ENCODE measurements around the gene BLOC1S6. TPM values are rescaled to one million over a fixed set of nuclear protein-coding genes. Genes with fewer than 3 reads are reported as not detected.

BLOC1S6 gene
- total and polyA plus RNA-seq, 2 of the 13 experiments (the other 11 are each of a cell fraction or from before 2014, with no cell fraction given): 11.8 to 44.3 TPM

DNA sequence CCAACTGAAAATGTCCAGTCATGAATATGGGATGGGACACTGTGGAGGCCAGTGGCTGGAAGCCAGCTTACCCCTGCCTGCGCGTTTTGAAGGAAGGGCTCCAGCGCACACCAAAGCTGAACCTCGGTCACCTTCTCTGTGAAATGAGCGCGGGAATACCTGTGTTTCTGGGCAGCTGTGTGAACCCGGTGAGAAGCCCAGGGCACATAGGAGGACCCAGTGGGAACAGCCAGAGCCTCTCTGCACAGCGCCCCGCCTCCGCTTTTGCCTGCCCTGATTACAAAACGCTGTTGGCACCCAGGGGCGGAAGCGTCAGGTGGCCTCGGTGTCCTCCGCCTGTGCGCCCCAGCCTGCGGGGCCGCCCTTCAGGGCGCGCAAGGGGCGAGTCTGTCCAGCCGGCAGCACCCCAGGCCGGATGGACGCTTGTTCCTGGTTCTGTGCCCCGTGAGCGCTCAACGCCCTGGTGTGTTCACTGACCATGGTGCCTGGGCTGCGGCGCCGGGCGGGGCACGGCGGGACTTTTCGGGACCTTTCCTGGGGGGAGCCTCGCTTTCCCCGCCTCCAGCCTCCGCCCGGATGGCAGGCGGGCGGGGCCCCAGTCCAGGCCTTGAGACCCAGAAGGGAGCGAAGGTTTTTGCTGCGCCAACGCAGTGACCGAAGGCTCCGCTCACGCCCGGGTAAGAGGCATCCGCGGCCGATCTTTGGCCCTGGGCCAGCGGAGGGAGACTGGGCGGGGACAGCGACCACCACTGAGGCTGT, 47.4 kb downstream of the BLOC1S6 start, which contains the start of gene SQOR (continued):
- no peak for TF ChIP-seq PLRG1 (conservative IDR thresholded peaks at IDR 0.05)
- no peak for TF ChIP-seq FOSL1 (CRISPR knock-in tag; IDR thresholded peaks at IDR 0.05; ENCODE audit: borderline replicate concordance)
- no peak for TF ChIP-seq ZMYM2 (CRISPR knock-in tag; IDR thresholded peaks at IDR 0.05)
- TF ChIP-seq, protein P1, sequence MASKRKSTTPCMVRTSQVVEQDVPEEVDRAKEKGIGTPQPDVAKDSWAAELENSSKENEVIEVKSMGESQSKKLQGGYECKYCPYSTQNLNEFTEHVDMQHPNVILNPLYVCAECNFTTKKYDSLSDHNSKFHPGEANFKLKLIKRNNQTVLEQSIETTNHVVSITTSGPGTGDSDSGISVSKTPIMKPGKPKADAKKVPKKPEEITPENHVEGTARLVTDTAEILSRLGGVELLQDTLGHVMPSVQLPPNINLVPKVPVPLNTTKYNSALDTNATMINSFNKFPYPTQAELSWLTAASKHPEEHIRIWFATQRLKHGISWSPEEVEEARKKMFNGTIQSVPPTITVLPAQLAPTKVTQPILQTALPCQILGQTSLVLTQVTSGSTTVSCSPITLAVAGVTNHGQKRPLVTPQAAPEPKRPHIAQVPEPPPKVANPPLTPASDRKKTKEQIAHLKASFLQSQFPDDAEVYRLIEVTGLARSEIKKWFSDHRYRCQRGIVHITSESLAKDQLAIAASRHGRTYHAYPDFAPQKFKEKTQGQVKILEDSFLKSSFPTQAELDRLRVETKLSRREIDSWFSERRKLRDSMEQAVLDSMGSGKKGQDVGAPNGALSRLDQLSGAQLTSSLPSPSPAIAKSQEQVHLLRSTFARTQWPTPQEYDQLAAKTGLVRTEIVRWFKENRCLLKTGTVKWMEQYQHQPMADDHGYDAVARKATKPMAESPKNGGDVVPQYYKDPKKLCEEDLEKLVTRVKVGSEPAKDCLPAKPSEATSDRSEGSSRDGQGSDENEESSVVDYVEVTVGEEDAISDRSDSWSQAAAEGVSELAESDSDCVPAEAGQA (IDR thresholded peaks at IDR 0.05; ENCODE audit: low read depth): no peak; the same call in 1 of the 2 replicates
- TF ChIP-seq, protein P1 (CRISPR knock-in tag; IDR thresholded peaks at IDR 0.05; ENCODE audit: borderline replicate concordance): no peak
- TF ChIP-seq ZNF547 (CRISPR knock-in tag; IDR thresholded peaks at IDR 0.05): 0 out of 2 replicates have a peak, but pooled peaks have one; percentile 38
- TF ChIP-seq EHMT2 (IDR thresholded peaks at IDR 0.05; ENCODE audit: borderline replicate concordance, low read depth, low read length): no peak
- TF ChIP-seq, protein P2, sequence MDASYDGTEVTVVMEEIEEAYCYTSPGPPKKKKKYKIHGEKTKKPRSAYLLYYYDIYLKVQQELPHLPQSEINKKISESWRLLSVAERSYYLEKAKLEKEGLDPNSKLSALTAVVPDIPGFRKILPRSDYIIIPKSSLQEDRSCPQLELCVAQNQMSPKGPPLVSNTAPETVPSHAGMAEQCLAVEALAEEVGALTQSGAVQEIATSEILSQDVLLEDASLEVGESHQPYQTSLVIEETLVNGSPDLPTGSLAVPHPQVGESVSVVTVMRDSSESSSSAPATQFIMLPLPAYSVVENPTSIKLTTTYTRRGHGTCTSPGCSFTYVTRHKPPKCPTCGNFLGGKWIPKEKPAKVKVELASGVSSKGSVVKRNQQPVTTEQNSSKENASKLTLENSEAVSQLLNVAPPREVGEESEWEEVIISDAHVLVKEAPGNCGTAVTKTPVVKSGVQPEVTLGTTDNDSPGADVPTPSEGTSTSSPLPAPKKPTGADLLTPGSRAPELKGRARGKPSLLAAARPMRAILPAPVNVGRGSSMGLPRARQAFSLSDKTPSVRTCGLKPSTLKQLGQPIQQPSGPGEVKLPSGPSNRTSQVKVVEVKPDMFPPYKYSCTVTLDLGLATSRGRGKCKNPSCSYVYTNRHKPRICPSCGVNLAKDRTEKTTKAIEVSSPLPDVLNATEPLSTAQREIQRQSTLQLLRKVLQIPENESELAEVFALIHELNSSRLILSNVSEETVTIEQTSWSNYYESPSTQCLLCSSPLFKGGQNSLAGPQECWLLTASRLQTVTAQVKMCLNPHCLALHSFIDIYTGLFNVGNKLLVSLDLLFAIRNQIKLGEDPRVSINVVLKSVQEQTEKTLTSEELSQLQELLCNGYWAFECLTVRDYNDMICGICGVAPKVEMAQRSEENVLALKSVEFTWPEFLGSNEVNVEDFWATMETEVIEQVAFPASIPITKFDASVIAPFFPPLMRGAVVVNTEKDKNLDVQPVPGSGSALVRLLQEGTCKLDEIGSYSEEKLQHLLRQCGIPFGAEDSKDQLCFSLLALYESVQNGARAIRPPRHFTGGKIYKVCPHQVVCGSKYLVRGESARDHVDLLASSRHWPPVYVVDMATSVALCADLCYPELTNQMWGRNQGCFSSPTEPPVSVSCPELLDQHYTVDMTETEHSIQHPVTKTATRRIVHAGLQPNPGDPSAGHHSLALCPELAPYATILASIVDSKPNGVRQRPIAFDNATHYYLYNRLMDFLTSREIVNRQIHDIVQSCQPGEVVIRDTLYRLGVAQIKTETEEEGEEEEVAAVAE (CRISPR knock-in tag; IDR thresholded peaks at IDR 0.05; ENCODE audit: borderline replicate concordance): 0 out of 2 replicates have a peak, but pooled peaks have one; percentile 29
- 0 out of 2 replicates have a peak, but pooled peaks have one; percentile 54 for TF ChIP-seq RNF2 (conservative IDR thresholded peaks at IDR 0.05; ENCODE audit: low read depth)
- no peak for TF ChIP-seq MZF1 (CRISPR knock-in tag; IDR thresholded peaks at IDR 0.05; ENCODE audit: borderline replicate concordance)
- TF ChIP-seq SMYD3 (CRISPR knock-in tag; IDR thresholded peaks at IDR 0.05): no peak
- no peak; the same call in 1 of the 2 replicates for TF ChIP-seq ZNF709 (CRISPR knock-in tag; IDR thresholded peaks at IDR 0.05)
- 0 out of 2 replicates have a peak, but pooled peaks have one; percentile 35 for TF ChIP-seq RXRB (CRISPR knock-in tag; IDR thresholded peaks at IDR 0.05; ENCODE audit: borderline replicate concordance)
- TF ChIP-seq ZNF879 (CRISPR knock-in tag; IDR thresholded peaks at IDR 0.05): no peak
- TF ChIP-seq DDIT3 (CRISPR knock-in tag; IDR thresholded peaks at IDR 0.05): no peak
- TF ChIP-seq ZNF598 (CRISPR knock-in tag; IDR thresholded peaks at IDR 0.05; ENCODE audit: borderline replicate concordance): peak; percentile 89; the same call in 1 of the 2 replicates
- peak; percentile 55; the same call in 1 of the 2 replicates for TF ChIP-seq CEBPB (IDR thresholded peaks at IDR 0.05; ENCODE audit: borderline replicate concordance, low read depth, low read length)
- no peak for TF ChIP-seq MBD4 (IDR thresholded peaks at IDR 0.05; ENCODE audit: borderline replicate concordance, low read length)
- TF ChIP-seq PHF8 (CRISPR knock-in tag; IDR thresholded peaks at IDR 0.05): peak; percentile 84
- TF ChIP-seq ZSCAN20 (CRISPR knock-in tag; IDR thresholded peaks at IDR 0.05; ENCODE audit: borderline replicate concordance): no peak

All from HepG2 (cell line).